B cell (primary cell): ENCODE measurements around the gene ZNF469. TPM values are rescaled to one million over a fixed set of nuclear protein-coding genes. Genes with fewer than 3 reads are reported as not detected.
A peak's percentile ranks its signal among the peaks of the same experiment; 100 is the strongest.

Experiments used
- ATAC-seq: fragments of 200-7000 bp; cut with Tn5 transposase; one replicate; pipeline ENCODE4 v1.10.0; 2021; ENCODE audit warnings: low read depth, mild to moderate bottlenecking, moderate number of reproducible peaks, moderate library complexity
- CTCF ChIA-PET: fragments of 350-600 bp; sonication (Branson Sonifier 250); formaldehyde crosslinking; loops from one replicate; lab custom pipeline; 2021; ENCODE audit warnings: antibody characterized with exemption, inconsistent platforms; lab: Charles Lee
- POLR2A ChIA-PET: fragments of 350-600 bp; sonication (Branson Sonifier 250); formaldehyde crosslinking; loops from one replicate; lab custom pipeline; 2021; ENCODE audit warnings: antibody characterized with exemption; lab: Charles Lee
- DNase-seq: peaks from one replicate; pipeline ENCODE4 v3.0.0; 2013
- H2AFZ ChIP-seq: 2 replicates; pipeline ENCODE4 v1.6.1; 2012; ENCODE audit warnings: mild to moderate bottlenecking, low read depth, low read length; ENCODE audit not compliant: insufficient read depth, poor library complexity, severe bottlenecking
- H3K27ac ChIP-seq, 2 donors: 1 replicate in 1 of 2; 2 replicates in 1 of 2; pipeline ENCODE4 v1.5.1; 2012 to 2013; ENCODE audit warnings: low read length in 2 of 2, mild to moderate bottlenecking in 2 of 2, moderate library complexity in 1 of 2
- H3K27me3 ChIP-seq, 4 experiments: fragments of 200-600 bp in 1 of 4; sonication (generic) in 1 of 4; replicated peaks in 1 of 4; 1 replicate in 2 of 4; 2 replicates in 2 of 4; pipeline versions ENCODE4 v1.6.1 to v1.7.0; 2013 to 2016; ENCODE audit warnings: low read length in 3 of 4, mild to moderate bottlenecking in 2 of 4, mixed read lengths in 1 of 4, moderate library complexity in 1 of 4; ENCODE audit not compliant: insufficient read depth in 4 of 4, control insufficient read depth in 3 of 4; ENCODE audit errors: control extremely low read depth in 1 of 4
- H3K36me3 ChIP-seq, 2 experiments: replicated peaks in 1 of 2; 1 replicate in 1 of 2; 2 replicates in 1 of 2; pipeline versions ENCODE4 v1.6.1 to v1.7.1; 2013; ENCODE audit warnings: low read length in 1 of 2; ENCODE audit not compliant: insufficient read depth in 2 of 2, control insufficient read depth in 1 of 2; ENCODE audit errors: control extremely low read depth in 1 of 2, extremely low read depth in 1 of 2
- H3K4me1 ChIP-seq, 2 donors: fragments of 200-600 bp in 1 of 2; sonication (generic) in 1 of 2; 1 replicate in 1 of 2; 2 replicates in 1 of 2; pipeline versions ENCODE4 v1.5.1 to v1.6.1; 2013 to 2017; ENCODE audit warnings: low read length in 2 of 2; ENCODE audit not compliant: control insufficient read depth in 2 of 2, insufficient read depth in 2 of 2
- H3K4me2 ChIP-seq: replicated peaks from 2 replicates; pipeline ENCODE3; 2012; ENCODE audit warnings: mild to moderate bottlenecking, low read depth, low read length; ENCODE audit not compliant: poor library complexity, severe bottlenecking
- H3K4me3 ChIP-seq, 5 experiments: fragments of 200-600 bp in 1 of 5; sonication (generic) in 1 of 5; 1 replicate in 3 of 5; 2 replicates in 2 of 5; pipeline versions ENCODE4 v1.5.1 to v1.7.0; 2011 to 2016; ENCODE audit warnings: low read length in 4 of 5, mild to moderate bottlenecking in 4 of 5, low read depth in 2 of 5, control low read depth in 1 of 5, moderate library complexity in 1 of 5; ENCODE audit not compliant: insufficient read depth in 1 of 5; ENCODE audit errors: control extremely low read depth in 1 of 5, extremely low read depth in 1 of 5
- H3K79me2 ChIP-seq: fragments of 200-600 bp; sonication (generic); one replicate; pipeline ENCODE4 v1.6.0; 2016; ENCODE audit warnings: low read length; ENCODE audit not compliant: control insufficient read depth, insufficient read depth
- H3K9ac ChIP-seq: fragments of 200-600 bp; sonication (generic); 2 replicates; pipeline ENCODE4 v1.6.1; 2017; ENCODE audit warnings: mild to moderate bottlenecking, low read length, moderate library complexity
- H3K9me3 ChIP-seq, 3 donors: one replicate each; pipeline versions ENCODE4 v1.6.1 to v1.7.1; 2013; ENCODE audit warnings: low read length in 2 of 3; ENCODE audit not compliant: control insufficient read depth in 2 of 3, insufficient read depth in 1 of 3; ENCODE audit errors: control extremely low read depth in 1 of 3
- H4K20me1 ChIP-seq: 2 replicates; pipeline ENCODE4 v1.6.0; 2012; ENCODE audit warnings: mild to moderate bottlenecking, low read length; ENCODE audit not compliant: insufficient read depth, control insufficient read depth, poor library complexity, severe bottlenecking
- H3K27ac Mint-ChIP-seq: one replicate; pipeline ENCODE4 v1.8.0; 2021; ENCODE audit warnings: mixed read lengths
- H3K27me3 Mint-ChIP-seq: one replicate; pipeline ENCODE4 v1.8.0; 2021; ENCODE audit warnings: mixed read lengths
- H3K4me1 Mint-ChIP-seq: one replicate; pipeline ENCODE4 v1.8.0; 2021; ENCODE audit warnings: mixed read lengths
- H3K4me3 Mint-ChIP-seq: one replicate; pipeline ENCODE4 v1.8.0; 2021; ENCODE audit warnings: mixed read lengths
- H3K9me3 Mint-ChIP-seq: one replicate; pipeline ENCODE4 v1.8.0; 2022; ENCODE audit warnings: mixed read lengths; ENCODE audit not compliant: insufficient read depth
- CTCF ChIP-seq: fragments of 200-600 bp; IDR thresholded peaks from one replicate; pipeline ENCODE4 v1.8.0; 2022; ENCODE audit warnings: antibody characterized with exemption, mild to moderate bottlenecking
- EZH2 ChIP-seq: IDR thresholded peaks from 2 replicates; pipeline ENCODE4 v1.6.1; 2012; ENCODE audit warnings: borderline replicate concordance, low read depth, mild to moderate bottlenecking, moderate library complexity, low read length; ENCODE audit not compliant: insufficient read depth, poor library complexity, severe bottlenecking
- WGBS: methylation state at CpG from one replicate; pipeline ENCODE4 v1.1.5; 2013; ENCODE audit warnings: missing lambda C conversion rate; ENCODE audit not compliant: insufficient coverage; 5-methylcytosine and 5-hydroxymethylcytosine counted together
- intact Hi-C: fragments of 100-400 bp; cut with micrococcal nuclease; formaldehyde crosslinking; loops from one replicate; pipeline ENCODE4 v1.10.0; 2022
- polyA plus RNA-seq: library from polyadenylated mRNA; depleted of rRNA; stranded (reverse); fragments of >200 nt; gene quantifications from 2 replicates; pipeline ENCODE4 v1.2.3, GENCODE V29; 2012
- total RNA-seq, 2 donors: library from RNA; stranded (reverse); fragments of 120-200 nt in 1 of 2; gene quantifications; 1 replicate in 1 of 2; 2 replicates in 1 of 2; pipeline versions ENCODE4 v1.2.3 to v1.2.4, GENCODE V29; 2013 to 2022

Gene ZNF469
- total and polyA plus RNA-seq, 2 donors (not counting 1 experiment from before 2014, with no cell fraction given): 0.25 to 5.9 TPM

DNA sequence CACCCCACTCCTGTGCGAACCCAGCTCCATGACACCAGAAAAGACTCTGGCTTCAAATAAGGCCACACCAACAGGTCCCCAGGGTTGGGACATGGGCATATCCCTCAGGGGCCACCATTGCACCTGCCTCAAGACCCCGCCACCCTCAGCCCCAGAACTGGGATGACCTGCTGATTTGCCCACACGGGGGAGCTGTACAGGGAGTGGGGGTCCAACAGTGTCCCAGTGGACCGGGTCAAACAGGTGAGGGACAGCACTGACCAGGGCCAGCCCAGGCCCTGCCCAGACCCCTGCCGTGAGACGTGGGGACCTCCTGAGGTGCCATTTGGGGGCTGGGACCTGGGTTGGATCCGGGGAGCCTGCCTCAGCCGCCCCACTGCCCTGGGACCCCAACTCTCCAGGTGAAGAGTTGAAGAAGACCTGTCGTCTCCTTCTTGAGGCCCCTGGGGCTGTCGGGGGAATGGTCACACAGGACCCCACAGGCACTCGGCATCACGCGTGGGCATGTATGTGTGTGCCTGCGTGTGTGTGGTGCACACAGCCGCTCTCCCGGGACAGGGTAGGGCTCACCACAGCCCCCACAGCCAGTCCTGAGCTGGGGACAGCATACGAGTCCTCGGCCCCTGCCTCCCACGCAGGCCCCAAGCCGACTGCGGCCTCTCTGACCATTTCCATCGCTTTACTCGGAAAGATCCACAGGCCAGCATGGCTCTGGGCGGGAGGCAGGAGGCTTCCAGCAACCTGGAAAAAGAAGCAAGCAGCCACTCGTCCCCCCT, 34.2 kb upstream of the ZNF469 start:
- no peak overlapping the region for H3K27ac Mint-ChIP-seq
- CTCF ChIA-PET: no interaction called here

More for the DNA sequence above, 34.2 kb upstream of the ZNF469 start:
- no peak for DNase-seq
- Histone ChIP-seq H3K4me3 (no peak overlapping the region), H3K27ac (no peak overlapping the region), H3K4me2 (peak overlapping the region; percentile 60), H3K79me2 (no peaks in the 10 kb centered on the region), H3K9me3 (peaks cover 0 to 6% (median 0%) of the 10 kb centered on the region in 3 donors), H4K20me1 (no peaks in the 10 kb centered on the region), H3K27me3 (no peaks in the 10 kb centered on the region), H3K4me1 (peaks cover 0 to 11% of the 10 kb centered on the region in 2 donors), H3K9ac (no peak overlapping the region), H2AFZ (peak overlapping the region; percentile 47), H3K36me3 (no peaks in the 10 kb centered on the region)
- ATAC-seq: no peak
- POLR2A ChIA-PET: no interaction called here
- no peaks in the 10 kb centered on the region for H3K9me3 Mint-ChIP-seq
- intact Hi-C loops: no loop called here
- H3K4me1 Mint-ChIP-seq: peaks cover 17% of the 10 kb centered on the region
- no peaks in the 10 kb centered on the region for H3K27me3 Mint-ChIP-seq
- 82% methylated on average over 25 of the region's 25 CpGs for WGBS
- peak overlapping the region; percentile 32 for H3K4me3 Mint-ChIP-seq
- TF ChIP-seq CTCF: no peak
- TF ChIP-seq EZH2: no peak
